Glomerular visceral epithelial cell (primary cell): ENCODE measurements around the gene THRAP3.
"Not testable (repeated sequence)": the region's sequence is repeated elsewhere in the genome, so short reads cannot be mapped to it uniquely, and the experiment has no call there.

ENCODE experiments used
- DNase-seq: peaks from one replicate; pipeline ENCODE4 v3.0.0-alpha.2; 2016; ENCODE audit errors: extremely low spot score

Gene THRAP3

GRCh38 chr1:36207339-36207738, 16.9 kb upstream of the THRAP3 start:
- DNase-seq: no peak

GRCh38 chr1:36208978-36209703, 15.1 kb upstream of the THRAP3 start:
- DNase-seq: no peak

- no peak for DNase-seq
Measured at GRCh38 chr1:36211307-36211706, 12.9 kb upstream of the THRAP3 start.

- DNase-seq: no peak
Measured at GRCh38 chr1:36211841-36212240, 12.4 kb upstream of the THRAP3 start.

DNA sequence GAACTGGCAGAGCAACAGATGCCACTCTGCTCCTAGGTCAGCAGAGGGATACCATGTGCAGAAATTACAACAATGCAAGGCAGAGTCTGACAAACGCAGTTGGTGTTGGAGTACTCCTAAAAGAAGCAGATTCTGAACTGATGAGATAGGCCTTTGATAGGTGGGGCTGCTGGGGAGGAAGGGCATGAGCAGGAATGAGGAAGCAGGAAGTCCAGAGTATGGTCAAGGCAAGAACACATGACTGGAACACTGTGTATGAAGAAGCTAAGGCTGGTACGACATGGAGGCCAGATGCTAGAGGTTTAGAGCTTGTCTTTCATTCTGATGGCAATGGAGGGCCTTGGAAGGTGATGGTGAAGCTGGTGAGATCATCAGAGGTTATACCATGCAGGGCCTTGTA, 11.5 kb upstream of the THRAP3 start:
- no peak for DNase-seq

DNA sequence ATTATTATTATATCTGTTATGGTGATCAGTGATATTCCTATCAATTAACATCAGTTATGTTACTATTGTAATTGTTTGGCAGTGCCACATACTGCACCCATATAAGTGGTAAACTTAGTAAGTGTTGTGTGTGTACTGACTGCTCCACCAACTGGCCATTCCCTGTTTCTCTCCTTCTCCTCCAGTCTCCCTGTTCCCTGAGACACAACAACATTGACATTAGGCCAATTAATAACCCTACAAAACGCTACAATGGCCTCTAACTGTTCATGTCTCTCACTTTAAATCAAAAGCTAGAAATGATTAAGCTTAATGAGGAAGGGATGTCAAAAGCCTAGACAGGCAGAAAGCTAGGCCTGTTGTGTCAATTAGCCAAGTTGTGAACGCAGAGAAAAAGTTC, 6.6 kb upstream of the THRAP3 start:
- DNase-seq: no peak

DNA sequence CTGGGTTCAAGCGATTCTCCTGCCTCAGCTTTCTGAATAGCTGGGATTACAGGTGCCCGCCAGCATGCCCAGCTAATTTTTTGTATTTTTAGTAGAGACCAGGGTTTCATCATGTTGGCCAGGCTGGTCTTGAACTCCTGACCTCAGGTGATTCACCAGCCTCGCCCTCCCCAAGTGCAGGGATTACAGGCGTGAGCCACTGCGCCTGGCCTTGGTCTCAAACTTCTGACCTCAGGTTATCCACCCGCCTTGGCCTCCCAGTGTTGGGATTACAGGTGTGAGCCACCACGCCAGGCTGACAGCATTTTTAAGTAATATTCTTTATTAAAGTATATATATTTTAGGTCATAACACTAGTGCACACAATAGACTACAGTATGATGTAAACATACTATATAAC, 2.3 kb upstream of the THRAP3 start:
- DNase-seq: not testable (repeated sequence)

DNA sequence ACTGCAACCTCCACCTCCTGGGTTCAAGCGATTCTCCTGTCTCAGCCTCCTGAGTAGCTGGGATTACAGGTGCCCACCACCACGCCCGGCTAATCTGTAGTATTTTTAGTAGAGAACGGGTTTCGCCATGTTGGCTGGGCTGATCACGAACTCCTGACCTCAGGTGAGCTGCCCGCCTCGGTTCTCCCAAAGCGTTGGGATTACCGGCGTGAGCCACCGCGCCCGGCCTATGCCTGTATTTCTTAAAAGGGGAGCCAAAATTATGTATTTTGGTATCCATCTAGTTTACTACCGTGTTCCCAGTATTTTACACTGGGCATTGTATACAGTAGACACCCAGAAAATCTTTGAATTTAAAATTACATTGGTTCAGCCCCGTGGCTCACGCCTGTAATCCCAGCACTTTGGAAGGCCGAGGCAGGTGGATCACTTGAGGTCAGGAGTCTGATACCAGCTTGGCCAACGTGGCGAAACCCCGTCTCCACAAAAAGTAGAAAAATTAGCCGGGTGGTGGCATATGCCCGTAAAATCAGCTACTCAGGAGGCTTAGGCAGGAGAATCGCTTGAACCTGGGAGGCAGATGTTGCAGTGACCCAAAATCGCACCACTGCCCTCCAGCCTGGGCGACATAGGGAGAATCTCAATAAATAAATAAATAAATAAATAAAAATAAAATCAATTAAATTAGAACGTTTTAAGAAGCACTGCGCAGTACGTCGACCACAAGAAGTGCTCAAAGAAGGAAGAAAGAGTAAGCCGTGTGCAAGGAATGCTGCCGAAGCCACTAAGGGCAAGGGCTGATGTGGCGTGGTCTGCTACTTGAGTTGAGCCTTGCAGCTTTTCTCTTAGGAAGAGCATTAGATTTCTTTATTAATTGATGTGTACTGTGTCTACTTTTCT, 1.5 kb upstream of the THRAP3 start:
- no peak for DNase-seq

GRCh38 chr1:36223381-36223995, 755 bp upstream of the THRAP3 start:
- DNase-seq: peak; percentile 40

GRCh38 chr1:36224537-36225282, 467 bp downstream of the THRAP3 start:
- peak; percentile 86 for DNase-seq

- DNase-seq: no peak
Measured at GRCh38 chr1:36225283-36225899, 1.1 kb downstream of the THRAP3 start.

- DNase-seq: not testable (repeated sequence)
Measured at GRCh38 chr1:36230279-36230678, 6.0 kb downstream of the THRAP3 start.

DNA sequence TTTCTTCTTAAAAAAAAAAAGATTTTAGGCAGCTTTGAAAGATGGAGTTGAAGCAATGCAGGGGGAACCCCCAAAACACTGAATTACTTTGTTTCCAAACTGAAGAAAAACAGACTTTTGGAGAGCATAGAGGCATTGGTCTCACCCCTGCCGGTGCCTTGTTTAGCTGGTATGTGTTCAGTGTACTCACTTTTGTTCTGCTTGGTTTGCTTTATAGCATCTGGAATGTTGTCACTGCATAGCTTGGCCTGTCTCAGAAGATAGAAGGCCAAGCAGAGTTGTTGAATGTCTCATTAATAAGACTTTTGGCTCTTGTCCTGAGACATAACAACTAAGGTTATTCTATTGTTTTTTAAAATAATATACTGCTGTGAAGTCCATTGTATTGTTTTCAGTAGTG, 6.9 kb downstream of the THRAP3 start:
- DNase-seq: peak; percentile 48

- no peak for DNase-seq
Measured at GRCh38 chr1:36232212-36233095, 8.2 kb downstream of the THRAP3 start.

GRCh38 chr1:36236302-36236701, 12.1 kb downstream of the THRAP3 start:
- no peak for DNase-seq

- no peak for DNase-seq
Measured at GRCh38 chr1:36238433-36238832, 14.2 kb downstream of the THRAP3 start.

DNA sequence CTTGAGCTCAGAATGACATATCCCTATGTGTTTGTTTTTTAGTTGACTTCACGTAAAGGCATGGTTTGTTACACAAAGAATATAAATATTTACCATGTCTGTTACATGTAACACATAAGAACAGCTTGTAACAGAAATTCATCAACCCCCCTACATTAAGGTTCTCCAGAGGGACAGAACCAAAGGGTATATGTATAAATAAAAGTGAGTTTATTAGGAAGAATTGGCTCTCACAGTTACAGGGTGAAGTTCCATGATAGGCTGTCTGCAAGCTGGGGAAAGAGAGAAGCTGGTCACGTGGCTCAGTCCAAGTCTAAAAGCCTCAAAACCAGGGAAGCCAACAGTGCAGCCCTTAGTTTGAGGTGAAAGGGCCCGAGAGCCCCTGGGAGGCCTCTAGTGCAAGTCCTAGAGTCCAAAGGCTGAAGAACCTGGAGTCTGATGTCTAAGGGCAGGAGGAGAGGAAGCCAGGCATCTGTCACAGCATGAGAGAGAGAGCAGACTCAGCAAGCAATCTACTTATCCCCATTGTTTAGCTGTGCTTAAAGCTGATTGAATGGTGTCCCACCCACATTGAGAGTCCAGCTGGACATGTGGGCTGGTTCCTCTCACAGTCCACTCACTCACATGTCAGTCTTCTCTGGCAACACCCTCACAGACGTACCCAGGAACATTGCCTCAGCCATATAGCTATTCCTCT, 15.8 kb downstream of the THRAP3 start:
- DNase-seq: no peak

DNA sequence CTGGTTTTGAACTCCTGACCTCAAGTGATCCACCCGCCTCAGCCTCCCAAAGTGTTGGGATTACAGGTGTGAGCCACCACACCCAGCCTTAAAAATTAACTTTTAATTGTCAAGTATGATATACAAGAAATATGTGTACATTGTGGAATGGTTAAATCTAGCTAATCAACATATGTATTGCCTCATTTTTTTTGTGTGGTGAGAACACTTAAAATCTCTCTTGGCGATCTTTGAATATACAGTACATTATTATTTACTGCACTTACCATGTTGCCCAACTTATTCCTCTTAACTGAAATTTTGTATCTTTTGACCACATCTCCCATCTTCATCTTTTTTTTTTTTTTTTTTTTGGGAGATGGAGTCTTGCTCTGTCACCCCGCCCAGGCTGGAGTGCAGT, 23.3 kb downstream of the THRAP3 start:
- DNase-seq: no peak

DNA sequence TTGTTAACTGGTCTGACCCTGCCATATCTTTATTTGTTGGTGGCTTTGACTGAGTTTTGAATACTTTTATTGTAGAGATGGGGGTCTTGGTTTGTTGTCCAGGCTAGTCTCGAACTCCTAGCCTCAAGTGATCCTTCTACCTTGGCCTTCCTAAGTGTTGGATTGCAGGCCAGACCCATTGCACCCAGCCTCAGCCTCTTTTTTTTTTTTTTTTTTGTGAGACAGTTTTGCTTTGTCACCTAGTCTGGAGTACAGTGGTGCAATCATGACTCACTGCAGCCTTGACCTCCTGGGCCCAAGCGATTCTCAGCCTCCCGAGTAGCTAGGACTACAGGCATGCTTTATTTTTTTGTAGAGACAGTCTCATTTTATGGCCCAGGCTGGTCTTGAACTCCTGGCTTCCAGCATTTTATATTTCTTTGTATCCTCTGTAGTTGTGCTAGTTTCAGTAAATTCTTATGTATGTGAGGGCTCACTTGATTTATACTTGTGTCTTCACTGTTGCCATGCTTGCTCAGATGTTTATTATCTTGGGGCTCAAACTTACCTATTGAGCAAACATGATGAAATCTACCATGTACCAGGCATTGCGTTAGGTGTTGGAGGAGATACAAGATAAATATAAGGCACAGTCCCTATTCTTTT, 24.1 kb downstream of the THRAP3 start:
- DNase-seq: peak; percentile 82
